Left hindlimb (tissue), 1 donor: ENCODE measurements around the gene KRTAP12-2.
A peak's percentile ranks its signal among the peaks of the same experiment; 100 is the strongest.

Experiments
- DNase-seq: peaks from one replicate; pipeline ENCODE4 v3.0.0-alpha.2; 2018

Gene KRTAP12-2

GRCh38 chr21:44666401-44667320 lies at the start of gene KRTAP12-2:
TSS of gene KRTAP12-2 (minus strand) at chr21:44666927. CDS start at chr21:44666886, 41 bp downstream.
- DNase-seq, result no peak

GRCh38 chr21:44714905-44715304 lies 48.2 kb upstream of the KRTAP12-2 start:
- peak; percentile 4 for DNase-seq

- peak; percentile 4 for DNase-seq
These were observed 47.1 kb upstream of the KRTAP12-2 start for GRCh38 chr21:44713846-44714245.

GRCh38 chr21:44713130-44713529 lies 46.4 kb upstream of the KRTAP12-2 start:
- DNase-seq, result no peak

- peak; percentile 22 for DNase-seq
These were observed 45.7 kb upstream of the KRTAP12-2 start for GRCh38 chr21:44712203-44713028.

GRCh38 chr21:44711327-44712202 lies 44.8 kb upstream of the KRTAP12-2 start, which contains the start of gene TSPEAR:
TSS of gene TSPEAR (minus strand) at chr21:44711572. CDS start at chr21:44711514, 58 bp downstream.
- peak; percentile 23 for DNase-seq

GRCh38 chr21:44710756-44711326 lies 44.1 kb upstream of the KRTAP12-2 start:
- no peak for DNase-seq

GRCh38 chr21:44710294-44710665 lies 43.6 kb upstream of the KRTAP12-2 start:
- DNase-seq, result no peak

GRCh38 chr21:44709426-44710293 lies 42.9 kb upstream of the KRTAP12-2 start:
- no peak for DNase-seq

- DNase-seq, result no peak
These were observed 42.2 kb upstream of the KRTAP12-2 start for GRCh38 chr21:44708866-44709425.

- no peak for DNase-seq
These were observed 41.6 kb upstream of the KRTAP12-2 start for GRCh38 chr21:44708213-44708865.

- DNase-seq, result no peak
These were observed 40.2 kb upstream of the KRTAP12-2 start for GRCh38 chr21:44706706-44707581.

- DNase-seq, result no peak
These were observed 39.4 kb upstream of the KRTAP12-2 start for GRCh38 chr21:44706026-44706705.

- no peak for DNase-seq
These were observed 37.9 kb upstream of the KRTAP12-2 start for GRCh38 chr21:44704636-44705001.

- no peak for DNase-seq
These were observed 37.3 kb upstream of the KRTAP12-2 start for GRCh38 chr21:44703731-44704635.

- no peak for DNase-seq
These were observed 36.4 kb upstream of the KRTAP12-2 start for GRCh38 chr21:44702973-44703730.
